GM12878 (cell line): ENCODE data around the gene OSBPL10. TPM values are rescaled to one million over a fixed set of nuclear protein-coding genes. Genes with fewer than 3 reads are reported as not detected.

Experiments used
- BCL11A ChIP-seq: IDR thresholded peaks from 2 replicates; pipeline ENCODE4 v1.6.1; 2011; ENCODE audit warnings: low read depth, low read length
- CBX3 ChIP-seq: fragments of 200-600 bp; sonication (generic); IDR thresholded peaks from 2 replicates; pipeline ENCODE4 v1.6.1; 2016; ENCODE audit warnings: low read depth, borderline replicate concordance
- EED ChIP-seq: sonication (generic); IDR thresholded peaks from 2 replicates; pipeline ENCODE4 v1.6.1; 2016; ENCODE audit warnings: antibody characterized with exemption, low read depth
- NR2C1 ChIP-seq: fragments of 450-650 bp; IDR thresholded peaks from 2 replicates; pipeline ENCODE4 v1.6.1; 2017; ENCODE audit warnings: antibody characterized with exemption, mild to moderate bottlenecking, moderate library complexity
- POLR2AphosphoS2 ChIP-seq: IDR thresholded peaks from 2 replicates; pipeline ENCODE4 v1.6.1; 2011; ENCODE audit warnings: low read depth, mild to moderate bottlenecking, low read length, improper control_type of control experiment, moderate library complexity
- PRDM15 ChIP-seq: fragments of 450-650 bp; formaldehyde crosslinking; IDR thresholded peaks from 2 replicates; pipeline ENCODE4 v1.4.0; 2020; ENCODE audit warnings: mild to moderate bottlenecking, moderate library complexity
- RAD51 ChIP-seq: fragments of 450-650 bp; IDR thresholded peaks from 2 replicates; pipeline ENCODE4 v1.6.1; 2016; ENCODE audit warnings: moderate library complexity, mild to moderate bottlenecking, inconsistent platforms
- ZNF274 ChIP-seq: IDR thresholded peaks from one replicate; pipeline ENCODE4 v1.8.0; 2011; ENCODE audit not compliant: insufficient read length, insufficient read depth
- polyA plus RNA-seq, 11 experiments: library from polyadenylated mRNA; depleted of rRNA in 4 of 11; unstranded in 6 of 11; stranded (reverse) in 5 of 11; fragments of >200 nt; fragmentation: Nextera tagmentation in 4 of 11; fragmentation: Illumina TruSeq in 1 of 11; extraction: Ambion mirVana in 4 of 11; extraction: Trizol in 1 of 11; gene quantifications; 1 replicate in 1 of 11; 2 replicates in 10 of 11; pipeline versions ENCODE4 v1.2.1 to v1.2.3, GENCODE V29; 2011 to 2016; ENCODE audit warnings: inconsistent platforms in 2 of 11, missing spikeins in 2 of 11, low read depth in 1 of 11
- total RNA-seq, 4 experiments: library from RNA; depleted of rRNA in 3 of 4; stranded (reverse); fragments of >200 nt in 3 of 4; fragmentation: Illumina TruSeq in 1 of 4; extraction: Trizol in 1 of 4; gene quantifications; 2 replicates each; pipeline versions ENCODE4 v1.2.1 to v1.2.3, GENCODE V29; 2013 to 2021
- TF ChIP-seq, protein P1 (sequence below): fragments of 450-650 bp; formaldehyde crosslinking; IDR thresholded peaks from 2 replicates; pipeline ENCODE4 v1.4.0; 2022; ENCODE audit warnings: mild to moderate bottlenecking, moderate library complexity
- TF ChIP-seq, protein P2 (sequence below), 3 experiments: IDR thresholded peaks in 2 of 3; conservative IDR thresholded peaks in 1 of 3; 2 replicates each; pipeline ENCODE4 v1.5.1; 2011; ENCODE audit warnings: low read depth in 3 of 3, low read length in 3 of 3, mild to moderate bottlenecking in 3 of 3, control low read depth in 2 of 3, moderate library complexity in 2 of 3, inconsistent platforms in 1 of 3, mixed read lengths in 1 of 3; ENCODE audit not compliant: control insufficient read depth in 2 of 3, insufficient read depth in 1 of 3; ENCODE audit errors: extremely low read depth in 1 of 3

OSBPL10 gene
- total and polyA plus RNA-seq, 10 of the 15 experiments (the other 5 are each of a cell fraction or from before 2014, with no cell fraction given), result 0.03 to 0.25 (median 0.09) TPM; not detected in 5

DNA sequence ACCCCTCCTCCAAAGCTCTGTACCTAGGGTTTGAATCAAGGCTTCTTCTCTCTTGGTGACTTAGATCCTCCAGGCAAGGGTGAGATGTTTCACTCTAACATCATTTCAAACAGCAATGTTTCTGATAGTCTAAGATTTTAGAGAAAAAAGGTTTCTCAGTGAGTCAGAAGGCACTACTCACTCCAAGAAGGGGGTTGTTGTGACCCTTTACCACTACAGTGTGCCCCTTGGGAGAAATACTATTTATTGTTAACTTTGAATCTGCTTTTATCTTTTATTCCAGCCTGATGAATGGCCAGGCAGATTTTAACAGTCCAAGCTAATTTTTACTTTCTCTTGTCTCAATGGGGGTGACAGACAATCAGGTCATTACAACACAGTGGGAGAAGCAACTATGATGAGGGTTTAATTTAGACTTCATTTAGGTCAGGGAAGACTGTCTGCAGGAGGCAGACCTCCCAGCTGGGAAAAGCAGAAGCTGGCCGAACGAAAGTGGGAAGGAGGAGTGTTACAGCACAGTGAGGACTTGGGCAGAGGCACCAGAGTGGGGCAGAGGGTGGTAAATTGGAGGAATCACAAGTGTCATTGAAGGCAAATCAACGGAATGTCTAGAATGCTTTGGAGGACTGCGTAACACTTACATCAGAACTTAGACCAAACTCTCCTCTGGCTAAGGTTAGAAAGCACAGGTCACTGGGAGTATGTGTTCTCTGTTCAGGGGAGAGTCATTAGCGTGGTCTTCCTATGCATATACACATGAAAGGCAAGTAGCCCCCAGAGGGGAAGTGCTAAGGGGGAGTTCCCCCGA, 21.7 kb upstream of the OSBPL10 start (continued):
- TF ChIP-seq PRDM15 (CRISPR knock-in tag) (no peak), ZNF274 (no peak), EED (no peak), RAD51 (no peak), NR2C1 (no peak), CBX3 (no peak), BCL11A (no peak), POLR2AphosphoS2 (no peak)
- TF ChIP-seq, protein P1, sequence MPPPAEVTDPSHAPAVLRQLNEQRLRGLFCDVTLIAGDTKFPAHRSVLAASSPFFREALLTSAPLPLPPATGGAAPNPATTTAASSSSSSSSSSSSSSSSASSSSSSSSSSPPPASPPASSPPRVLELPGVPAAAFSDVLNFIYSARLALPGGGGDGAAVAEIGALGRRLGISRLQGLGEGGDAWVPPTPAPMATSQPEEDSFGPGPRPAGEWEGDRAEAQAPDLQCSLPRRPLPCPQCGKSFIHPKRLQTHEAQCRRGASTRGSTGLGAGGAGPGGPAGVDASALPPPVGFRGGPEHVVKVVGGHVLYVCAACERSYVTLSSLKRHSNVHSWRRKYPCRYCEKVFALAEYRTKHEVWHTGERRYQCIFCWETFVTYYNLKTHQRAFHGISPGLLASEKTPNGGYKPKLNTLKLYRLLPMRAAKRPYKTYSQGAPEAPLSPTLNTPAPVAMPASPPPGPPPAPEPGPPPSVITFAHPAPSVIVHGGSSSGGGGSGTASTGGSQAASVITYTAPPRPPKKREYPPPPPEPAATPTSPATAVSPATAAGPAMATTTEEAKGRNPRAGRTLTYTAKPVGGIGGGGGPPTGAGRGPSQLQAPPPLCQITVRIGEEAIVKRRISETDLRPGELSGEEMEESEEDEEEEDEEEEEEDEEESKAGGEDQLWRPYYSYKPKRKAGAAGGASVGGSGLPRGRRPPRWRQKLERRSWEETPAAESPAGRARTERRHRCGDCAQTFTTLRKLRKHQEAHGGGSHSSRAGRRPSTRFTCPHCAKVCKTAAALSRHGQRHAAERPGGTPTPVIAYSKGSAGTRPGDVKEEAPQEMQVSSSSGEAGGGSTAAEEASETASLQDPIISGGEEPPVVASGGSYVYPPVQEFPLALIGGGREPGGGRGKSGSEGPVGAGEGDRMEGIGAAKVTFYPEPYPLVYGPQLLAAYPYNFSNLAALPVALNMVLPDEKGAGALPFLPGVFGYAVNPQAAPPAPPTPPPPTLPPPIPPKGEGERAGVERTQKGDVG, result no peak
- TF ChIP-seq, protein P2, sequence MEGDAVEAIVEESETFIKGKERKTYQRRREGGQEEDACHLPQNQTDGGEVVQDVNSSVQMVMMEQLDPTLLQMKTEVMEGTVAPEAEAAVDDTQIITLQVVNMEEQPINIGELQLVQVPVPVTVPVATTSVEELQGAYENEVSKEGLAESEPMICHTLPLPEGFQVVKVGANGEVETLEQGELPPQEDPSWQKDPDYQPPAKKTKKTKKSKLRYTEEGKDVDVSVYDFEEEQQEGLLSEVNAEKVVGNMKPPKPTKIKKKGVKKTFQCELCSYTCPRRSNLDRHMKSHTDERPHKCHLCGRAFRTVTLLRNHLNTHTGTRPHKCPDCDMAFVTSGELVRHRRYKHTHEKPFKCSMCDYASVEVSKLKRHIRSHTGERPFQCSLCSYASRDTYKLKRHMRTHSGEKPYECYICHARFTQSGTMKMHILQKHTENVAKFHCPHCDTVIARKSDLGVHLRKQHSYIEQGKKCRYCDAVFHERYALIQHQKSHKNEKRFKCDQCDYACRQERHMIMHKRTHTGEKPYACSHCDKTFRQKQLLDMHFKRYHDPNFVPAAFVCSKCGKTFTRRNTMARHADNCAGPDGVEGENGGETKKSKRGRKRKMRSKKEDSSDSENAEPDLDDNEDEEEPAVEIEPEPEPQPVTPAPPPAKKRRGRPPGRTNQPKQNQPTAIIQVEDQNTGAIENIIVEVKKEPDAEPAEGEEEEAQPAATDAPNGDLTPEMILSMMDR (IDR thresholded peaks at IDR 0.05 in 2 of 3, conservative IDR thresholded peaks at IDR 0.05 in 1 of 3; ENCODE audit: control insufficient read depth in 2 of 3, extremely low read depth in 1 of 3, insufficient read depth in 1 of 3, low read depth in 3 of 3, low read length in 3 of 3), result no peak
